ENCODE measurements around the gene SRF.

SRF gene

GRCh38 chr6:43199912-43200311, 28.8 kb downstream of the SRF start:
- H3K36me3 ChIP-seq (ENCODE audit: control insufficient read depth in 4 of 4, insufficient read depth in 4 of 4, low read length in 3 of 4) = peaks cover 12 to 72% (median 38%) of the 10 kb centered on the region in 4 experiments
- CTCF ChIA-PET = interaction anchor here (1.1 to 2.0 kb wide), 2 partner anchors 17 to 26 kb away, joined by 3 to 7 read pairs; partner anchors contain the start of gene CUL9
- WGBS (ENCODE audit: insufficient coverage) = 98% methylated on average over 6 of the region's 6 CpGs
- H3K27me3 ChIP-seq (replicated peaks in 2 of 5; ENCODE audit: control insufficient read depth in 4 of 5, insufficient read depth in 5 of 5, low read length in 4 of 5) = no peaks in the 10 kb centered on the region
- no peak overlapping the region for H3K4me3 ChIP-seq (ENCODE audit: control insufficient read depth in 1 of 7, extremely low read depth in 1 of 7, insufficient read depth in 4 of 7, low read depth in 2 of 7, low read length in 6 of 7)
- H3K4me1 ChIP-seq (ENCODE audit: control extremely low read depth in 1 of 4, control insufficient read depth in 4 of 4, insufficient read depth in 4 of 4, low read length in 3 of 4) = no peaks in the 10 kb centered on the region
- DNase-seq = no peak
- POLR2A ChIA-PET = no interaction called here
- no peaks in the 10 kb centered on the region for H3K9me3 ChIP-seq (ENCODE audit: control extremely low read depth in 1 of 5, control insufficient read depth in 4 of 5, insufficient read depth in 2 of 5, low read depth in 1 of 5, low read length in 4 of 5)
- H3K27ac ChIP-seq (ENCODE audit: insufficient read depth in 1 of 2, low read depth in 1 of 2, low read length in 2 of 2, poor library complexity in 1 of 2, severe bottlenecking in 2 of 2) = no peak overlapping the region

GRCh38 chr6:43200541-43200940, 29.5 kb downstream of the SRF start:
- peaks cover 12 to 71% (median 38%) of the 10 kb centered on the region in 4 experiments for H3K36me3 ChIP-seq (ENCODE audit: control insufficient read depth in 4 of 4, insufficient read depth in 4 of 4, low read length in 3 of 4)
- 100% methylated on average over 3 of the region's 6 CpGs for WGBS (ENCODE audit: insufficient coverage)

GRCh38 chr6:43202451-43202850, 31.4 kb downstream of the SRF start:
- Histone ChIP-seq H3K27me3 (replicated peaks in 2 of 5; ENCODE audit: control insufficient read depth in 4 of 5, insufficient read depth in 5 of 5, low read length in 4 of 5) (no peaks in the 10 kb centered on the region), H3K4me1 (ENCODE audit: control extremely low read depth in 1 of 4, control insufficient read depth in 4 of 4, insufficient read depth in 4 of 4, low read length in 3 of 4) (no peaks in the 10 kb centered on the region), H3K36me3 (ENCODE audit: control insufficient read depth in 4 of 4, insufficient read depth in 4 of 4, low read length in 3 of 4) (peaks cover 12 to 63% (median 30%) of the 10 kb centered on the region in 4 experiments), H3K9me3 (ENCODE audit: control extremely low read depth in 1 of 5, control insufficient read depth in 4 of 5, insufficient read depth in 2 of 5, low read depth in 1 of 5, low read length in 4 of 5) (no peaks in the 10 kb centered on the region), H3K27ac (ENCODE audit: insufficient read depth in 1 of 2, low read depth in 1 of 2, low read length in 2 of 2, poor library complexity in 1 of 2, severe bottlenecking in 2 of 2) (no peak overlapping the region), H3K4me3 (ENCODE audit: control insufficient read depth in 1 of 7, extremely low read depth in 1 of 7, insufficient read depth in 4 of 7, low read depth in 2 of 7, low read length in 6 of 7) (no peak overlapping the region)
- DNase-seq = no peak
- ChIA-PET POLR2A (interaction anchor here (0.6 kb wide), 1 partner anchor 496 kb away, joined by 8 read pairs; no protein-coding TSS in a partner anchor), CTCF (interaction anchor here (0.9 to 2.1 kb wide), 2 partner anchors 12 to 27 kb away, joined by 4 to 8 read pairs; partner anchors contain the start of gene DNPH1)
- WGBS (ENCODE audit: insufficient coverage) = 100% methylated on average over 2 of the region's 5 CpGs

More at GRCh38 chr6:43200541-43200940, 29.5 kb downstream of the SRF start:
- CTCF ChIA-PET = interaction anchor here (2.0 kb wide), 1 partner anchor 18 kb away, joined by 7 read pairs; the partner anchor contains the start of gene CUL9
- POLR2A ChIA-PET = no interaction called here
- no peak for DNase-seq
- Histone ChIP-seq H3K27me3 (replicated peaks in 2 of 5; ENCODE audit: control insufficient read depth in 4 of 5, insufficient read depth in 5 of 5, low read length in 4 of 5) (no peaks in the 10 kb centered on the region), H3K4me1 (ENCODE audit: control extremely low read depth in 1 of 4, control insufficient read depth in 4 of 4, insufficient read depth in 4 of 4, low read length in 3 of 4) (no peaks in the 10 kb centered on the region), H3K4me3 (ENCODE audit: control insufficient read depth in 1 of 7, extremely low read depth in 1 of 7, insufficient read depth in 4 of 7, low read depth in 2 of 7, low read length in 6 of 7) (no peak overlapping the region), H3K9me3 (ENCODE audit: control extremely low read depth in 1 of 5, control insufficient read depth in 4 of 5, insufficient read depth in 2 of 5, low read depth in 1 of 5, low read length in 4 of 5) (no peaks in the 10 kb centered on the region), H3K27ac (ENCODE audit: insufficient read depth in 1 of 2, low read depth in 1 of 2, low read length in 2 of 2, poor library complexity in 1 of 2, severe bottlenecking in 2 of 2) (no peak overlapping the region)

DNA sequence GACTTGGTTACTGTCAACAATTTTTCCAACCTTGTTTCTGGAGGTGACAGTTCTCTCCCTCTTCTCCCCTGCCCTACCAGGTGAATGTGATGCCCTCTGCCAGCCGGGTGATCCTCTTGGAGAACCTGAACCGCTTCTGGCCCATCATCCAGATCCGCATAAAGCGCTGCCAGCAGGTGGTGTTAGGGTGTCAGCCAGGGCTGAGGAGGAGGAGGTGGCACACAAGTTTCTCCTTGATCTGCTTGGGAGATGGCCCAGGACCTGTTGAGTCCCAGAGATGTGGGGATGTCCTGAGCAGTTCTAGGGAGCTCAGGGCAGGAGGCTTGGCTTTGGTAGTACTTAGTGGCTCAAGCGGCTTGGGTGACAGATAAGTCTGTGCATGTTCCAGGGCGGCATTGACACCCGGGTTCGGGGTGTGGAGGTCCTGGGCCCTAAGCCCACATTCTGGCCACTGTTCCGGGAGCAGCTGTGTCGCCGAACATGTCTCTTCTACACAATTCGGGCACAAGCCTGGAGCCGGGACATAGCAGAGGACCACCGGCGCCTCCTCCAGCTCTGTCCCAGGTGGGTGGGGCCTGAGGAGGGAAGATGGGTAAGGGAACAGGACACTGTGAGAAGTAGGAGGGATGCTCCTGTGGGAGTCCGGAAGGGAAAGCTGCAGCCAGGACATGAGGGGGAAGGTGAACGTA, 32.1 kb downstream of the SRF start:
- H3K4me3 ChIP-seq (ENCODE audit: control insufficient read depth in 1 of 7, extremely low read depth in 1 of 7, insufficient read depth in 4 of 7, low read depth in 2 of 7, low read length in 6 of 7) = no peak overlapping the region
- DNase-seq = no peak
- POLR2A ChIA-PET = interaction anchor here (0.6 kb wide), 1 partner anchor 495 kb away, joined by 8 read pairs; no protein-coding TSS in a partner anchor
- peaks cover 8 to 57% (median 29%) of the 10 kb centered on the region in 4 experiments for H3K36me3 ChIP-seq (ENCODE audit: control insufficient read depth in 4 of 4, insufficient read depth in 4 of 4, low read length in 3 of 4)
- WGBS (ENCODE audit: insufficient coverage) = 97% methylated on average over 11 of the region's 17 CpGs
- no peaks in the 10 kb centered on the region for H3K27me3 ChIP-seq (replicated peaks in 2 of 5; ENCODE audit: control insufficient read depth in 4 of 5, insufficient read depth in 5 of 5, low read length in 4 of 5)
- CTCF ChIA-PET = interaction anchor here (0.9 to 2.1 kb wide), 2 partner anchors 13 to 26 kb away, joined by 4 to 8 read pairs; partner anchors contain the start of gene DNPH1
- H3K9me3 ChIP-seq (ENCODE audit: control extremely low read depth in 1 of 5, control insufficient read depth in 4 of 5, insufficient read depth in 2 of 5, low read depth in 1 of 5, low read length in 4 of 5) = no peaks in the 10 kb centered on the region
- H3K27ac ChIP-seq (ENCODE audit: insufficient read depth in 1 of 2, low read depth in 1 of 2, low read length in 2 of 2, poor library complexity in 1 of 2, severe bottlenecking in 2 of 2) = no peak overlapping the region
- H3K4me1 ChIP-seq (ENCODE audit: control extremely low read depth in 1 of 4, control insufficient read depth in 4 of 4, insufficient read depth in 4 of 4, low read length in 3 of 4) = no peaks in the 10 kb centered on the region

GRCh38 chr6:43203718-43204095, 32.6 kb downstream of the SRF start:
- H3K4me1 ChIP-seq (ENCODE audit: control extremely low read depth in 1 of 4, control insufficient read depth in 4 of 4, insufficient read depth in 4 of 4, low read length in 3 of 4) = no peaks in the 10 kb centered on the region
- CTCF ChIA-PET = interaction anchor here (2.1 kb wide), 1 partner anchor 26 kb away, joined by 8 read pairs; the partner anchor contains the start of gene DNPH1
- POLR2A ChIA-PET = no interaction called here
- no peak overlapping the region for H3K27ac ChIP-seq (ENCODE audit: insufficient read depth in 1 of 2, low read depth in 1 of 2, low read length in 2 of 2, poor library complexity in 1 of 2, severe bottlenecking in 2 of 2)
- H3K9me3 ChIP-seq (ENCODE audit: control extremely low read depth in 1 of 5, control insufficient read depth in 4 of 5, insufficient read depth in 2 of 5, low read depth in 1 of 5, low read length in 4 of 5) = no peaks in the 10 kb centered on the region
- H3K36me3 ChIP-seq (ENCODE audit: control insufficient read depth in 4 of 4, insufficient read depth in 4 of 4, low read length in 3 of 4) = peaks cover 5 to 52% (median 29%) of the 10 kb centered on the region in 4 experiments
- H3K27me3 ChIP-seq (replicated peaks in 2 of 5; ENCODE audit: control insufficient read depth in 4 of 5, insufficient read depth in 5 of 5, low read length in 4 of 5) = no peaks in the 10 kb centered on the region
- no peak for DNase-seq
- WGBS (ENCODE audit: insufficient coverage) = 96% methylated on average over 8 of the region's 8 CpGs
- no peak overlapping the region for H3K4me3 ChIP-seq (ENCODE audit: control insufficient read depth in 1 of 7, extremely low read depth in 1 of 7, insufficient read depth in 4 of 7, low read depth in 2 of 7, low read length in 6 of 7)

GRCh38 chr6:43204271-43205105, 33.4 kb downstream of the SRF start:
- CTCF ChIA-PET = interaction anchor here (2.1 kb wide), 1 partner anchor 25 kb away, joined by 8 read pairs; the partner anchor contains the start of gene DNPH1
- Histone ChIP-seq H3K4me3 (ENCODE audit: control insufficient read depth in 1 of 7, extremely low read depth in 1 of 7, insufficient read depth in 4 of 7, low read depth in 2 of 7, low read length in 6 of 7) (no peak overlapping the region), H3K36me3 (ENCODE audit: control insufficient read depth in 4 of 4, insufficient read depth in 4 of 4, low read length in 3 of 4) (peaks cover 3 to 47% (median 27%) of the 10 kb centered on the region in 4 experiments), H3K4me1 (ENCODE audit: control extremely low read depth in 1 of 4, control insufficient read depth in 4 of 4, insufficient read depth in 4 of 4, low read length in 3 of 4) (no peaks in the 10 kb centered on the region), H3K9me3 (ENCODE audit: control extremely low read depth in 1 of 5, control insufficient read depth in 4 of 5, insufficient read depth in 2 of 5, low read depth in 1 of 5, low read length in 4 of 5) (no peaks in the 10 kb centered on the region), H3K27ac (ENCODE audit: insufficient read depth in 1 of 2, low read depth in 1 of 2, low read length in 2 of 2, poor library complexity in 1 of 2, severe bottlenecking in 2 of 2) (no peak overlapping the region), H3K27me3 (replicated peaks in 2 of 5; ENCODE audit: control insufficient read depth in 4 of 5, insufficient read depth in 5 of 5, low read length in 4 of 5) (no peaks in the 10 kb centered on the region)
- POLR2A ChIA-PET = interaction anchor here (0.5 kb wide), 1 partner anchor 874 kb away, joined by 3 read pairs; no protein-coding TSS in a partner anchor
- DNase-seq = no peak
- WGBS (ENCODE audit: insufficient coverage) = over 99% methylated on average over 17 of the region's 23 CpGs

All from common myeloid progenitor, CD34-positive (primary cell).